Smooth muscle cell (in vitro differentiated cells): ENCODE data around the gene CEP85L. TPM values are rescaled to one million over a fixed set of nuclear protein-coding genes. Genes with fewer than 3 reads are reported as not detected.

Source experiments
- DNase-seq: peaks from one replicate; lab custom pipeline; 2025; ENCODE audit not compliant: unreplicated experiment; lab: John Stamatoyannopoulos, UW
- H2AFZ ChIP-seq: fragments of 200-600 bp; sonication (generic); 2 replicates; pipeline ENCODE4 v1.6.0; 2016; ENCODE audit warnings: antibody characterized with exemption, low read depth, mild to moderate bottlenecking
- H3F3A ChIP-seq: fragments of 200-600 bp; sonication (generic); 2 replicates; pipeline ENCODE4 v1.6.0; 2017; ENCODE audit warnings: antibody characterized with exemption, low read depth
- H3K27ac ChIP-seq: fragments of 200-600 bp; sonication (generic); 2 replicates; pipeline ENCODE4 v1.5.1; 2016; ENCODE audit warnings: low read depth, mild to moderate bottlenecking
- H3K27me3 ChIP-seq: fragments of 200-600 bp; sonication (generic); 2 replicates; pipeline ENCODE4 v1.6.1; 2016; ENCODE audit warnings: low read depth, mild to moderate bottlenecking
- H3K36me3 ChIP-seq: fragments of 200-600 bp; sonication (generic); 2 replicates; pipeline ENCODE4 v1.5.1; 2016; ENCODE audit warnings: low read depth
- H3K4me1 ChIP-seq: fragments of 200-600 bp; sonication (generic); 2 replicates; pipeline ENCODE4 v1.5.1; 2016; ENCODE audit warnings: low read depth
- H3K4me2 ChIP-seq: fragments of 200-600 bp; sonication (generic); 2 replicates; pipeline ENCODE4 v1.6.0; 2016; ENCODE audit warnings: mild to moderate bottlenecking
- H3K4me3 ChIP-seq: fragments of 200-600 bp; sonication (generic); 2 replicates; pipeline ENCODE4 v1.5.1; 2016; ENCODE audit warnings: mild to moderate bottlenecking
- H3K79me2 ChIP-seq: fragments of 200-600 bp; sonication (generic); 2 replicates; pipeline ENCODE4 v1.6.0; 2016; ENCODE audit warnings: low read depth, mild to moderate bottlenecking
- H3K9ac ChIP-seq: fragments of 200-600 bp; sonication (generic); 2 replicates; pipeline ENCODE4 v1.6.0; 2016; ENCODE audit warnings: low read depth
- H3K9me3 ChIP-seq: fragments of 200-600 bp; sonication (generic); replicated peaks from 2 replicates; pipeline ENCODE4 v1.5.1; 2016; ENCODE audit warnings: low read depth
- H4K20me1 ChIP-seq: fragments of 200-600 bp; sonication (generic); 2 replicates; pipeline ENCODE4 v1.6.0; 2016; ENCODE audit warnings: low read depth
- CTCF ChIP-seq: fragments of 200-600 bp; sonication (generic); IDR thresholded peaks from 2 replicates; pipeline ENCODE4 v1.5.1; 2017; ENCODE audit warnings: borderline replicate concordance, mild to moderate bottlenecking, antibody characterized with exemption; ENCODE audit not compliant: insufficient read depth, poor library complexity, severe bottlenecking
- WGBS: methylation state at CpG from one replicate; pipeline ENCODE4 v1.1.7; 2016; ENCODE audit warnings: low lambda C conversion rate; 5-methylcytosine and 5-hydroxymethylcytosine counted together
- polyA plus RNA-seq: library from polyadenylated mRNA; unstranded; fragments of >200 nt; fragmentation: Nextera tagmentation; extraction: Ambion mirVana; gene quantifications from 2 replicates; pipeline ENCODE4 v1.2.1, GENCODE V29; 2016
- total RNA-seq: library from RNA; depleted of rRNA; stranded (reverse); fragments of >200 nt; gene quantifications from 2 replicates; pipeline ENCODE4 v1.2.3, GENCODE V29; 2014

CEP85L gene
- total and polyA plus RNA-seq, 2 experiments from 2014 or later = 36.5 to 65.6 TPM

- no peak overlapping the region for H3K4me2 ChIP-seq
- H3K36me3 ChIP-seq = no peaks in the 10 kb centered on the region
- no peak overlapping the region for H3K27ac ChIP-seq
- no peak overlapping the region for H3K4me3 ChIP-seq
- TF ChIP-seq CTCF = no peak
- H3K27me3 ChIP-seq = no peaks in the 10 kb centered on the region
- H3K9me3 ChIP-seq = no peaks in the 10 kb centered on the region
- H3F3A ChIP-seq = peaks cover 13% of the 10 kb centered on the region
- H4K20me1 ChIP-seq = peaks cover 8% of the 10 kb centered on the region
- WGBS = 90% methylated on average over 10 of the region's 10 CpGs
- peaks cover 8% of the 10 kb centered on the region for H3K4me1 ChIP-seq
- H3K9ac ChIP-seq = no peak overlapping the region
- no peak overlapping the region for H2AFZ ChIP-seq
- DNase-seq = no peak
- H3K79me2 ChIP-seq = no peaks in the 10 kb centered on the region
Measured at GRCh38 chr6:118663993-118664985, 12.9 kb upstream of the CEP85L start.

GRCh38 chr6:118661831-118662230 is 10.4 kb upstream of the CEP85L start:
- Histone ChIP-seq H3K9me3 (no peaks in the 10 kb centered on the region), H3K27ac (no peak overlapping the region), H3K27me3 (no peaks in the 10 kb centered on the region), H3K4me2 (no peak overlapping the region), H3K36me3 (no peaks in the 10 kb centered on the region), H2AFZ (no peak overlapping the region), H3K4me1 (no peaks in the 10 kb centered on the region), H3F3A (no peaks in the 10 kb centered on the region), H3K4me3 (no peak overlapping the region), H4K20me1 (no peaks in the 10 kb centered on the region), H3K79me2 (no peaks in the 10 kb centered on the region), H3K9ac (no peak overlapping the region)
- no peak for TF ChIP-seq CTCF
- 85% methylated on average over 3 of the region's 3 CpGs for WGBS
- DNase-seq = no peak

DNA sequence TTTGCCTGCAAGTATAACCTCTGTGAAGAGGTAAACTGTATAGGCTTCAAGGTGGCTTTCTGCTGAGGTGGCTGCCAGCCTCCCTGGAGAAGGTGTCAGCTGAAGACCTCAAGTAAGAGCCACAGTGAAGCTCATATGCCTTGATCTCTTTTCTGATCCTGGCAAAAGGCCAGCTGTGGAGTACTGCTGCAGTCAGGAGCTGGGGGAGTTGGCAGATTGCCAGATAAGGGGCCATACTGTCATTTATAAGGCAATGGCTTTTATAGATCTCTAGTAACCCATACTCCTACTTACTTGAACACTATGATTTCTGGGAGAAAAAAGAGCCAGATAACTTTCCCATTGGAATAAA is 8.8 kb upstream of the CEP85L start:
- Histone ChIP-seq H3K27me3 (no peaks in the 10 kb centered on the region), H3K27ac (no peak overlapping the region), H3K9ac (no peak overlapping the region), H3K36me3 (no peaks in the 10 kb centered on the region), H3K4me1 (no peaks in the 10 kb centered on the region), H3K4me2 (no peak overlapping the region), H4K20me1 (no peaks in the 10 kb centered on the region), H3K79me2 (no peaks in the 10 kb centered on the region), H2AFZ (no peak overlapping the region), H3F3A (no peaks in the 10 kb centered on the region), H3K9me3 (no peaks in the 10 kb centered on the region), H3K4me3 (no peak overlapping the region)
- no peak for DNase-seq
- no peak for TF ChIP-seq CTCF
